ENCODE measurements around the gene EXOG. TPM values are rescaled to one million over a fixed set of nuclear protein-coding genes. Genes with fewer than 3 reads are reported as not detected.

Gene EXOG
- total and polyA plus RNA-seq, 10 of the 15 experiments (the other 5 are each of a cell fraction or from before 2014, with no cell fraction given): 7.8 to 20.9 (median 19.6) TPM

- no TSS peak for BruUV-seq (replicated peaks)
- FAIRE-seq: no peak
Measured at GRCh38 chr3:38556640-38557358, 60.7 kb downstream of the EXOG start.

More at GRCh38 chr3:38556640-38557358, 60.7 kb downstream of the EXOG start:
- Histone ChIP-seq H3K36me3 (ENCODE audit: control insufficient read depth in 2 of 2, insufficient read depth in 2 of 2, low read length in 1 of 2) (no peaks in the 10 kb centered on the region), H3K27me3 (replicated peaks in 1 of 2; ENCODE audit: control insufficient read depth in 2 of 2, insufficient read depth in 2 of 2, low read length in 1 of 2) (no peaks in the 10 kb centered on the region), H4K20me1 (ENCODE audit: control insufficient read depth, insufficient read depth) (no peaks in the 10 kb centered on the region), H3K79me2 (ENCODE audit: control insufficient read depth, insufficient read depth, low read length) (no peaks in the 10 kb centered on the region), H2AFZ (ENCODE audit: control insufficient read depth, low read depth, low read length) (no peak overlapping the region), H3K27ac (ENCODE audit: control insufficient read depth, insufficient read depth) (no peak overlapping the region), H3K9ac (ENCODE audit: control insufficient read depth, insufficient read depth, low read length) (no peak overlapping the region), H3K4me1 (ENCODE audit: control insufficient read depth, insufficient read depth, low read length) (no peaks in the 10 kb centered on the region), H3K9me3 (replicated peaks; ENCODE audit: control insufficient read depth, insufficient read depth, low read length) (no peaks in the 10 kb centered on the region; the same call in 2 of the 3 replicates), H3K4me3 (no peak overlapping the region), H3K4me2 (ENCODE audit: control insufficient read depth, insufficient read depth) (no peak overlapping the region)
- ChIA-PET SMC1A (ENCODE audit: uncharacterized antibody, unreplicated experiment) (interaction anchor here (1.6 kb wide), 1 partner anchor 62 kb away, joined by 3 read pairs; no protein-coding TSS in a partner anchor), CTCF (no interaction called here), POLR2A (no interaction called here), RAD21 (ENCODE audit: unreplicated experiment) (no interaction called here)
- ATAC-seq: no peak
- WGBS (ENCODE audit: insufficient coverage, insufficient replicate concordance, low lambda C conversion rate, missing lambda C conversion rate): 0% methylated on average over 4 of the region's 4 CpGs
- TF ChIP-seq TCF12 (IDR thresholded peaks at IDR 0.05; ENCODE audit: low read depth, low read length): no peak
- TF ChIP-seq SPI1 (IDR thresholded peaks at IDR 0.05; ENCODE audit: borderline replicate concordance, insufficient read depth, low read depth, low read length): no peak
- TF ChIP-seq HDGF (IDR thresholded peaks at IDR 0.05): no peak
- TF ChIP-seq KAT2A (conservative IDR thresholded peaks at IDR 0.05; ENCODE audit: control insufficient read depth, low read depth, low read length): no peak
- no peak for TF ChIP-seq RCOR1 (conservative IDR thresholded peaks at IDR 0.05; ENCODE audit: low read depth, low read length)
- no peak for TF ChIP-seq ZNF384 (IDR thresholded peaks at IDR 0.05; ENCODE audit: borderline replicate concordance, low read depth, low read length)
- no peak for TF ChIP-seq ZBTB40 (IDR thresholded peaks at IDR 0.05; ENCODE audit: borderline replicate concordance)
- no peak for TF ChIP-seq CBFB (IDR thresholded peaks at IDR 0.05; ENCODE audit: low read depth)
- no peak for TF ChIP-seq IRF5 (IDR thresholded peaks at IDR 0.05; ENCODE audit: borderline replicate concordance)
- no peak for TF ChIP-seq ATF7 (IDR thresholded peaks at IDR 0.05; ENCODE audit: low read depth)
- TF ChIP-seq ELK1 (IDR thresholded peaks at IDR 0.05; ENCODE audit: low read depth, low read length): no peak
- no peak for TF ChIP-seq KLF5 (IDR thresholded peaks at IDR 0.05; ENCODE audit: partially characterized antibody)
- TF ChIP-seq RAD21 (IDR thresholded peaks at IDR 0.05; ENCODE audit: insufficient read depth, low read depth, low read length): no peak
- no peak for TF ChIP-seq PKNOX1 (IDR thresholded peaks at IDR 0.05)
- TF ChIP-seq MTA2 (IDR thresholded peaks at IDR 0.05; ENCODE audit: low read depth): no peak
- intact Hi-C loops (cut with micrococcal nuclease; ENCODE audit: unreplicated experiment) (no loop called here), in situ Hi-C loops (cut with MboI) (no loop called here)
- no peak for DNase-seq (ENCODE audit: low read depth, low spot score)
